Heart left ventricle (tissue), 16 donors: ENCODE measurements around the gene ISOC2. TPM values are rescaled to one million over a fixed set of nuclear protein-coding genes. Genes with fewer than 3 reads are reported as not detected.

Experiments used
- ATAC-seq, 4 donors: fragments of 200-7000 bp; cut with Tn5 transposase; one replicate each; pipeline ENCODE4 v1.9.1; 2020 to 2022; ENCODE audit warnings: moderate library complexity in 4 of 4, mild to moderate bottlenecking in 3 of 4, moderate number of reproducible peaks in 1 of 4
- DNase-seq, 5 donors: peaks; one replicate each; pipeline ENCODE4 v3.0.0-alpha.2; 2020
- H3K27ac ChIP-seq, 12 donors: fragments of 200-600 bp; sonication (generic) in 4 of 12; one replicate each; pipeline versions ENCODE4 v1.5.0 to v1.8.0; 2016 to 2022; ENCODE audit warnings: mild to moderate bottlenecking in 2 of 12
- H3K27me3 ChIP-seq, 9 donors: fragments of 200-600 bp; sonication (generic) in 2 of 9; one replicate each; pipeline versions ENCODE4 v1.5.1 to v1.8.0; 2016 to 2022; ENCODE audit warnings: mild to moderate bottlenecking in 3 of 9
- H3K36me3 ChIP-seq, 9 donors: fragments of 200-600 bp; sonication (generic) in 2 of 9; one replicate each; pipeline versions ENCODE4 v1.5.0 to v1.8.0; 2018 to 2022; ENCODE audit warnings: mild to moderate bottlenecking in 2 of 9
- H3K4me1 ChIP-seq, 12 donors: fragments of 200-600 bp; sonication (generic) in 4 of 12; one replicate each; pipeline versions ENCODE4 v1.5.0 to v1.8.0; 2016 to 2022; ENCODE audit warnings: mild to moderate bottlenecking in 3 of 12
- H3K4me3 ChIP-seq, 12 donors: fragments of 200-600 bp; sonication (generic) in 4 of 12; one replicate each; pipeline versions ENCODE4 v1.5.0 to v1.8.0; 2017 to 2022; ENCODE audit warnings: mild to moderate bottlenecking in 9 of 12, moderate library complexity in 4 of 12
- H3K9me3 ChIP-seq, 12 donors: fragments of 200-600 bp; sonication (generic) in 4 of 12; one replicate each; pipeline versions ENCODE4 v1.5.0 to v1.8.0; 2016 to 2022; ENCODE audit warnings: mild to moderate bottlenecking in 1 of 12
- CTCF ChIP-seq, 12 donors: fragments of 200-600 bp; sonication (generic) in 4 of 12; IDR thresholded peaks; one replicate each; pipeline versions ENCODE4 v1.5.0 to v1.8.0; 2018 to 2022; ENCODE audit warnings: antibody characterized with exemption in 12 of 12, mild to moderate bottlenecking in 5 of 12
- POLR2A ChIP-seq, 2 donors: fragments of 450-650 bp; IDR thresholded peaks; one replicate each; pipeline ENCODE4 v1.6.1; 2017; ENCODE audit warnings: antibody characterized with exemption in 2 of 2, mild to moderate bottlenecking in 2 of 2, moderate library complexity in 2 of 2
- WGBS, 4 donors: extraction: QIAGEN DNeasy Blood & Tissue Kit in 2 of 4; methylation state at CpG; one replicate each; pipeline versions ENCODE4 v1.1.5 to v1.1.7; 2013 to 2018; 5-methylcytosine and 5-hydroxymethylcytosine counted together
- intact Hi-C, 10 donors: fragments of 100-400 bp; cut with DNase I; formaldehyde crosslinking; loops; one replicate each; pipeline versions ENCODE4 v1.11.1 to v1.14.2; 2022
- polyA plus RNA-seq, 2 donors: library from polyadenylated mRNA; stranded (reverse); fragments of 200-250 nt; gene quantifications; one replicate each; pipeline ENCODE4 v1.2.3, GENCODE V29; 2013
- total RNA-seq, 9 donors: library from RNA; depleted of rRNA in 2 of 9; stranded (reverse); fragments of >200 nt in 2 of 9; fragmentation: NEBNext Ultra II Directional in 3 of 9; extraction: Animal tissue kit (Norgen Biotek cat#: 25700) in 3 of 9; gene quantifications; one replicate each; pipeline versions ENCODE4 v1.1.0 to v1.2.4, GENCODE V29; 2016 to 2023
- donor health status: ischemic (EF 13 %, LVEDD 7.1; RV severe dilation, severe dysfunction).
- donor health status: healthy with polysubstance abuse.
- donor health status: DM: no; HTN: yes; CAD: no.
- donor health status: DM: no; HTN: no; CAD: no.
- donor health status: ischemic (EF 25% LVEDD 6.9; RV normal size, moderate dysfunction).
- donor health status: ischemic (EF 25% LVEDD 5.7; RV mildly dilated, moderate dysfunction).
- donor health status: healthy.
- donor health status: DM: yes; HTN: yes; CAD: no.
- donor health status: ischemic (EF 35%, LVEDD 5.7; RV mildly dilated, moderate dysfunction).
- donor health status: nonischemic (EF 11% LVEDD 7.7; RV severe dilation, severe dysfunction).
- donor health status: DM: yes; HTN: yes; CAD: no.
- donor health status: PGD.
- donor health status: ischemic (EF 29% LVEDD 5.4; RV normal size, mild dysfunction).
- donor health status: nonischemic (EF 23%, LVEDD 6.1; RV moderate dilation, normal function).

ISOC2 gene
- total and polyA plus RNA-seq, 11 donors = 36.9 to 102 (median 51.1) TPM

GRCh38 chr19:55472463-55472862 is 11.0 kb upstream of the ISOC2 start:
- DNase-seq = no peak
- Histone ChIP-seq H3K27me3 (no peaks in the 10 kb centered on the region), H3K4me3 (no peak overlapping the region), H3K4me1 (peaks cover 0 to 21% (median 13%) of the 10 kb centered on the region in 12 donors), H3K9me3 (no peaks in the 10 kb centered on the region), H3K27ac (no peak overlapping the region), H3K36me3 (no peaks in the 10 kb centered on the region)
- TF ChIP-seq POLR2A (IDR thresholded peaks at IDR 0.05) (no peak), CTCF (IDR thresholded peaks at IDR 0.05) (no peak)
- intact Hi-C loops = loop anchor here in 1 of 10 donors (5.0 kb wide), 1 partner anchor 160 kb away; no protein-coding TSS in a partner anchor
- 77 to 100% (median 83%) methylated on average over 5 to 8 of the region's 8 CpGs for WGBS, 4 donors
- no peak for ATAC-seq

GRCh38 chr19:55471266-55471665 is 9.8 kb upstream of the ISOC2 start:
- no peak for DNase-seq
- intact Hi-C loops = loop anchor here in 1 of 10 donors (5.0 kb wide), 1 partner anchor 161 kb away; no protein-coding TSS in a partner anchor
- Histone ChIP-seq H3K27me3 (no peaks in the 10 kb centered on the region), H3K36me3 (no peaks in the 10 kb centered on the region), H3K9me3 (no peaks in the 10 kb centered on the region), H3K27ac (no peak overlapping the region), H3K4me3 (no peak overlapping the region), H3K4me1 (peaks cover 0 to 20% (median 11%) of the 10 kb centered on the region in 12 donors)
- TF ChIP-seq POLR2A (IDR thresholded peaks at IDR 0.05) = no peak
- no peak for TF ChIP-seq CTCF (IDR thresholded peaks at IDR 0.05)
- no peak for ATAC-seq
- WGBS, 4 donors = 77 to 88% (median 83%) methylated on average over 13 of the region's 13 CpGs

- no peak for ATAC-seq
- intact Hi-C loops = loop anchor here in 4 of 10 donors (1.0 to 5.0 kb wide), 4 partner anchors 34 to 165 kb away; no protein-coding TSS in a partner anchor
Measured at GRCh38 chr19:55468054-55468393, 6.6 kb upstream of the ISOC2 start.

More at GRCh38 chr19:55468054-55468393, 6.6 kb upstream of the ISOC2 start:
- WGBS, 4 donors = 5 to 26% (median 21%) methylated on average over 4 of the region's 4 CpGs
- DNase-seq = no peak
- H3K4me1 ChIP-seq = peaks cover 0 to 10% (median 5%) of the 10 kb centered on the region in 12 donors
- no peaks in the 10 kb centered on the region for H3K27me3 ChIP-seq
- H3K36me3 ChIP-seq = no peaks in the 10 kb centered on the region
- H3K4me3 ChIP-seq = no peak overlapping the region
- no peak overlapping the region for H3K27ac ChIP-seq
- no peaks in the 10 kb centered on the region for H3K9me3 ChIP-seq
- no peak for TF ChIP-seq POLR2A (IDR thresholded peaks at IDR 0.05)
- peak in 4 of 12 donors; percentile 2 to 44 (median 12) for TF ChIP-seq CTCF (IDR thresholded peaks at IDR 0.05)
